GM13977 (cell line): Measurements from ENCODE around the gene CRKL.

Source experiments
- DNase-seq: peaks from one replicate; pipeline ENCODE4 v3.0.0; 2012; ENCODE audit warnings: low spot score
- in situ Hi-C: fragments of 300-500 bp; cut with MboI; formaldehyde crosslinking; loops from one replicate; pipeline ENCODE4 v1.12.0; 2022; ENCODE audit warnings: low sequenced_read_pairs, low pct_unique_long_range_greater_than_20kb, mixed read lengths, inconsistent platforms; ENCODE audit not compliant: unreplicated experiment
- TF ChIP-seq, protein P1 (sequence below): IDR thresholded peaks from 2 replicates; pipeline ENCODE4 v1.5.1; 2012; ENCODE audit warnings: mild to moderate bottlenecking, control low read depth; ENCODE audit not compliant: insufficient read depth; ENCODE audit errors: extremely low read depth, missing control alignments

CRKL gene

DNA sequence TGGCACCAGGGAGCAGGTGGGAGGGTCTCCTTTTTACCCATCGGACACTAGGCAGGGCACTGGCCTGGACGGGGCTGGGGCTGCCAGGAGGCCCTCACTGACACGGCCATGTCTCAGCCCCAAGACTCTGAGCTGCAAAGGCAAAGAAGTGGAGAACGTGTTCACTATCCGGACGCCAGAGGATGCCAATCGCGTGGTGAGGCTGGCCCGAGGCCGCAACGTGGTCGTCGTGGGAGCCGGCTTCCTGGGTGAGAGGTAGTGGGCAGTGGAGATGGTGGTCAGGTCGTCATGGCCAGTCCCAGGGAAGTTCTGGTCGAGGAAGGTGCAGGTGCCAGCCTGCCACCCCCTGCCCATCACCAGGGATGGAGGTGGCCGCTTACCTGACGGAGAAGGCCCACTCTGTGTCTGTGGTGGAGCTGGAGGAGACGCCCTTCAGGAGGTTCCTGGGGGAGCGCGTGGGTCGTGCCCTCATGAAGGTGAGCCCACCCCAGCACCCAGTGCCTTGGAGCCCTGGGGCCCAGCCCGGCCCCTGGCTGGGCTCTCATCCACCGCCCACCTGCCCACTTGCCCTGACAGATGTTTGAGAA, 59.2 kb downstream of the CRKL start:
- DNase-seq = no peak
- in situ Hi-C loops = no loop called here
- TF ChIP-seq, protein P1, sequence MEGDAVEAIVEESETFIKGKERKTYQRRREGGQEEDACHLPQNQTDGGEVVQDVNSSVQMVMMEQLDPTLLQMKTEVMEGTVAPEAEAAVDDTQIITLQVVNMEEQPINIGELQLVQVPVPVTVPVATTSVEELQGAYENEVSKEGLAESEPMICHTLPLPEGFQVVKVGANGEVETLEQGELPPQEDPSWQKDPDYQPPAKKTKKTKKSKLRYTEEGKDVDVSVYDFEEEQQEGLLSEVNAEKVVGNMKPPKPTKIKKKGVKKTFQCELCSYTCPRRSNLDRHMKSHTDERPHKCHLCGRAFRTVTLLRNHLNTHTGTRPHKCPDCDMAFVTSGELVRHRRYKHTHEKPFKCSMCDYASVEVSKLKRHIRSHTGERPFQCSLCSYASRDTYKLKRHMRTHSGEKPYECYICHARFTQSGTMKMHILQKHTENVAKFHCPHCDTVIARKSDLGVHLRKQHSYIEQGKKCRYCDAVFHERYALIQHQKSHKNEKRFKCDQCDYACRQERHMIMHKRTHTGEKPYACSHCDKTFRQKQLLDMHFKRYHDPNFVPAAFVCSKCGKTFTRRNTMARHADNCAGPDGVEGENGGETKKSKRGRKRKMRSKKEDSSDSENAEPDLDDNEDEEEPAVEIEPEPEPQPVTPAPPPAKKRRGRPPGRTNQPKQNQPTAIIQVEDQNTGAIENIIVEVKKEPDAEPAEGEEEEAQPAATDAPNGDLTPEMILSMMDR = no peak

DNA sequence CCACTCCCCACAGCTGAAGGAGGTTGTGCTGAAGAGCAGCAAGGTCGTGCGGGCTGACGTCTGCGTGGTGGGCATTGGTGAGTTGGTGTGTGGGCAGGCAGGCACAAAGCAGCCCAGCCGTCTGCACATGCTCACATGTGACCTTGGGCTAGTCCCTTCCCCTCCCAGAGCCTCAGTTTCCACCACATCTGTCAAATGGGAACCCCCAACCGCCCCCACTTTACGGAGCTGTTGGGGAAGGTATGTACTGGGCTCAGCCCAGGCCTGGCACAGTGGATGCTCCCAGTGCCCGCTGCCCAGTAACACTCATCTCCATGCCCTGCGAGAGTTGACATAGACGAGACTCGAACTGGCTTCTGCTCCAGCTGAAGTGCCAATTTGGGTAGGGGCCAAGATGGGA, 59.8 kb downstream of the CRKL start:
- in situ Hi-C loops = no loop called here
- TF ChIP-seq, protein P1 = no peak
- no peak for DNase-seq

DNA sequence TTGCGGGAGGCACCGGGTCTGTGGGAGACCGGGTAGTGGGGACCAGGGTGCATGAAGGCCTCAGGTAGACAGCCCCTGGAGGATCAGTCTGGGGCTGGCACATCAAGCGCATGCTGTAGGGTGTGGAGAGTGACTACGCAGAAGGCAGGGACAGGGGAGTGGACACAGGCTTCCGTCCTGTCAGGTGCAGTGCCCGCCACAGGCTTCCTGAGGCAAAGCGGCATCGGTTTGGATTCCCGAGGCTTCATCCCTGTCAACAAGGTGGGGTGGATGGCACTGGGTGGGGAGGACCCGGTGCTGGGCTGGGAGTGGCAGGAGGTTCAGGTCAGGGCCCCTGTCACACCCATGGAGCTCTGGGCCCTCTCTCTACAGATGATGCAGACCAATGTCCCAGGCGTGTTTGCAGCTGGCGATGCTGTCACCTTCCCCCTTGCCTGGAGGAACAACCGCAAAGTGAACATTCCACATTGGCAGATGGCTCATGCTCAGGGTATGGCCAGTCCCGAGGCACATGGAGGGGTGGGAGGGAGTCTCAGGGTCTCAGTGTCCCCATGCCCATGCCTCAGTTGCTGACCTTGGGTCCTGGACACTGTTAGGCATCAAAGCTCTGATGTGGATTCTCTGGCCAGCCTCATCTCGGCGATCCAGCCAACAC, 60.4 kb downstream of the CRKL start:
- TF ChIP-seq, protein P1 = no peak
- no peak for DNase-seq
- in situ Hi-C loops = no loop called here

DNA sequence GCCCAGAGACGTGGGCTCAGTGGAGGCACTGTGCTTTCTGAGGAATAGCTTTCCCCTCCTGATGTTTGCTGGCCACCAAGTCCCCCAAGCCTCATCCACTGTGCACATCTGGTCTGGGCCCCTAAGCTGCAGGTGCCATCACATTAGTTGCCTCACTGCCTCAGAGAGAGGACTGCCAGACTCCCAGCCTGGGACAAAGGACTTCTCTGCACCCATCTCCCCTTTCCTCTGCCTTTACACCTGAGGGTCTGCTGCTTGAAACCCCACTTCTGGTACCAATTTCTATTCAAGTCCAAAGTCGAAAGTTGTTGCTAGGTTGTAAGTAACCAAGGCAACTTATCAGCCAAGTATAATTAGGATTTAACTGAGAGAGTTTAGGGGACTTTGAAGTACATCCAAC, 61.2 kb downstream of the CRKL start:
- in situ Hi-C loops = no loop called here
- DNase-seq = no peak
- TF ChIP-seq, protein P1 = no peak

DNA sequence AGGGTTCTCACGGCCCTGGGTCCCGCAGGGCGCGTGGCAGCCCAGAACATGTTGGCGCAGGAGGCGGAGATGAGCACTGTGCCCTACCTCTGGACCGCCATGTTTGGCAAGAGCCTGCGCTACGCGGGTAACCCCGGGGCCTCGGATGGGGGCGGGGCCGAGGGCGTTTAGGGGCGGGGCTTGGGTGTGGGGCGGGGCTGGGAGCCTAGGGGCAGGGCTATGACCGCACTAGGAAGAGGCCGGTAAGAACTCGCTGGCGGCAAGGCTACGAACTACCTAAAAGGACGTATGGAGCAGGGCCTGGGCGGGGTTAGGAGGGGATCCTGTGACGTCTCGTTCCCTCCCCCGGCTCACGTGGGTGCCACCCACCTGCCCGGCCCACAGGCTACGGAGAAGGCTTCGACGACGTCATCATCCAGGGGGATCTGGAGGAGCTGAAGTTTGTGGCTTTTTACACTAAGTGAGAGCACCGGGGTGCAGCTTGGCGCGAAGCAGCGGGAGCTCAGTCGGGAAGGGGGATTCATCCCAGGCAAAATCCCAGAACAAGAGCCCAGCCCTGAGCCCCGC, 62.1 kb downstream of the CRKL start:
- in situ Hi-C loops = no loop called here
- DNase-seq = peak; percentile 73
- TF ChIP-seq, protein P1 = no peak

DNA sequence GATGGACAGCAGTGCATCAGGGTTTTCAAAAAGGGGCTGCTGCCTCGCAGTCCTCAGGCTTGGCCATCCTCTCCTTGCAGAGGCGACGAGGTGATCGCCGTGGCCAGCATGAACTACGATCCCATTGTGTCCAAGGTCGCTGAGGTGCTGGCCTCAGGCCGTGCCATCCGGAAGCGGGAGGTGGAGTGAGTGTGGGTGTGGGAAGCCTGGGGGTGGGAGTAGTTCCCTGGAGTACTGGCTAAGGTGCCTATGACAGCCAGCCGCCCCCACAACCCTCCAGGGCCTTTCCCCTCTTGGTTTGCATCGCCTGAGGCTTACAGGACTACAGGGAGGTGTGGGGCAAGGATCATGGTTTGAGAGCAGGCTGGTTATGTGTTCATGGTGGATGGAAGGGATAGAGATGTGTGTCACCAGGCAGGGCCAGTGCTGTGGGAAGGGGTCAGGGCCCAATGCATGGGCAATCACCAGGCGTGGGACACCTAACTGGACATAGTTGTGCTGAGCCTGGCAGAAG, 62.8 kb downstream of the CRKL start:
- DNase-seq = no peak
- TF ChIP-seq, protein P1 = no peak
- in situ Hi-C loops = no loop called here
